Upper lobe of right lung (tissue), 1 donor: ENCODE measurements around the gene SEC24A. TPM values are rescaled to one million over a fixed set of nuclear protein-coding genes. Genes with fewer than 3 reads are reported as not detected.

Source experiments
- ATAC-seq: fragments of 200-7000 bp; cut with Tn5 transposase; one replicate; pipeline ENCODE4 v1.9.1; 2020; ENCODE audit warnings: mild to moderate bottlenecking, moderate library complexity
- DNase-seq: peaks from one replicate; pipeline ENCODE4 v3.0.0-alpha.2; 2020
- H3K27ac ChIP-seq: fragments of 200-600 bp; one replicate; pipeline ENCODE4 v1.8.0; 2022
- H3K27me3 ChIP-seq: fragments of 200-600 bp; one replicate; pipeline ENCODE4 v1.8.0; 2022; ENCODE audit warnings: mild to moderate bottlenecking
- H3K36me3 ChIP-seq: fragments of 200-600 bp; one replicate; pipeline ENCODE4 v1.8.0; 2022
- H3K4me1 ChIP-seq: fragments of 200-600 bp; one replicate; pipeline ENCODE4 v1.8.0; 2022
- H3K4me3 ChIP-seq: fragments of 200-600 bp; one replicate; pipeline ENCODE4 v1.8.0; 2022; ENCODE audit warnings: mild to moderate bottlenecking
- H3K9me3 ChIP-seq: fragments of 200-600 bp; one replicate; pipeline ENCODE4 v1.8.0; 2022
- intact Hi-C: fragments of 100-400 bp; cut with DNase I; formaldehyde crosslinking; loops from one replicate; pipeline ENCODE4 v1.11.0; 2022
- total RNA-seq: library from RNA; stranded (reverse); fragmentation: NEBNext Ultra II Directional; extraction: Animal tissue kit (Norgen Biotek cat#: 25700); gene quantifications from one replicate; pipeline ENCODE4 v1.2.1, GENCODE V29; 2021
- TF ChIP-seq, protein P1 (sequence below): fragments of 200-600 bp; IDR thresholded peaks from one replicate; pipeline ENCODE4 v1.8.0; 2022; ENCODE audit warnings: antibody characterized with exemption
- donor health status: DM: no; HTN: yes; CAD: no; lungs with severe emphysema.

SEC24A gene
- total RNA-seq, 1 donor from 2014 or later = 21.7 TPM

DNA sequence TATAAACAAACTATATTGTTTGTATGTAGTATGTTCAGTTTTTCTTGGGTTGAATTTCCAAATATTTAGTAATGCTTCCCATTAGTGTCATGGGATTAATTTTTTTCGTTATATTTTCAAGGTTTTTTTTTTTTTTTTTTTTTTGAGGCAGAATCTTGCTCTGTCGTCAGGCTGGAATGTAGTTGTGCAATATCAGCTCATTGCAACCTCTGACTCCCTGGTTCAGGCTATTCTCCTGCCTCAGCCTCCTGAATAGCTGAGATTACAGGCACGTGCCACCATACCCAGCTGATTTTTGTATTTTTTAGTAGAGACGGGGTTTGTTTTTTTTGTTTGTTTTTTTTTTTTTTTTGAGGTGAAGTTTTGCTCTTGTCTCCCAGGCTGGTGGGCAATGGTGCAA lies 120.6 kb downstream of the SEC24A start:
- ATAC-seq = no peak
- Histone ChIP-seq H3K9me3 (no peaks in the 10 kb centered on the region), H3K4me1 (no peaks in the 10 kb centered on the region), H3K36me3 (peaks cover 98% of the 10 kb centered on the region), H3K4me3 (no peak overlapping the region), H3K27me3 (no peaks in the 10 kb centered on the region), H3K27ac (no peak overlapping the region)
- TF ChIP-seq, protein P1, sequence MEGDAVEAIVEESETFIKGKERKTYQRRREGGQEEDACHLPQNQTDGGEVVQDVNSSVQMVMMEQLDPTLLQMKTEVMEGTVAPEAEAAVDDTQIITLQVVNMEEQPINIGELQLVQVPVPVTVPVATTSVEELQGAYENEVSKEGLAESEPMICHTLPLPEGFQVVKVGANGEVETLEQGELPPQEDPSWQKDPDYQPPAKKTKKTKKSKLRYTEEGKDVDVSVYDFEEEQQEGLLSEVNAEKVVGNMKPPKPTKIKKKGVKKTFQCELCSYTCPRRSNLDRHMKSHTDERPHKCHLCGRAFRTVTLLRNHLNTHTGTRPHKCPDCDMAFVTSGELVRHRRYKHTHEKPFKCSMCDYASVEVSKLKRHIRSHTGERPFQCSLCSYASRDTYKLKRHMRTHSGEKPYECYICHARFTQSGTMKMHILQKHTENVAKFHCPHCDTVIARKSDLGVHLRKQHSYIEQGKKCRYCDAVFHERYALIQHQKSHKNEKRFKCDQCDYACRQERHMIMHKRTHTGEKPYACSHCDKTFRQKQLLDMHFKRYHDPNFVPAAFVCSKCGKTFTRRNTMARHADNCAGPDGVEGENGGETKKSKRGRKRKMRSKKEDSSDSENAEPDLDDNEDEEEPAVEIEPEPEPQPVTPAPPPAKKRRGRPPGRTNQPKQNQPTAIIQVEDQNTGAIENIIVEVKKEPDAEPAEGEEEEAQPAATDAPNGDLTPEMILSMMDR = no peak
- DNase-seq = no peak
- intact Hi-C loops = no loop called here

DNA sequence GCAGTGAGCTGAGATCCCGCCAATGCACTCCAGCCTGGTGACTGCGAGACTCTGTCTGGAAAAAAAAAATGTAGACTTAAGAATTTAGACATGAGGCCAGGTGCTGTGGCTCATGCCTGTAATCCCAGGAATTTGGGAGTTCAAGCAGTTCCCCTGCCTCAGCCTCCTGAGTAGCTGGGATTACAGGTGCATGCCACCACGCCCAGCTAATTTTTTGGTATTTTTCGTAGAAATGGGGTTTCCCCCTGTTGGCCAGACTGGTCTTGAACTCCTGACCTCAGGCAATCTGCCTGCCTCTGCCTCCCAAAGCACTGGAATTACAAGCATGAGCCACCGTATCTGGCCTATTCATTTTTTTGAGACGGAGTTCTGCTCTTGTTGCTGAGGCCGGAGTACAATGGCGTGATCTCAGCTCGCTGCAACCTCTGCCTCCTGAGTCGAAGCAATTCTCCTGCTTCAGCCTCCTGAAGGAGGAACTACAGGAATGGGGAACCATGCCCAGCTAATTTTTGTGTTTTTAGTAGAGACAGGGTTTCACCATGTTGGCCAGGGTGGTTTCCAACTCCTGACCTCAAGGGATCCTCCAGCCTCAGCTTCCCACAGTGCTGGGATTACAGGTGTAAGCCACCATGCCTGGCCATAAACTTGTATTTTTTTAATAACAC lies 124.0 kb downstream of the SEC24A start:
- intact Hi-C loops = no loop called here
- H3K4me3 ChIP-seq = no peak overlapping the region
- H3K27me3 ChIP-seq = no peaks in the 10 kb centered on the region
- peaks cover 97% of the 10 kb centered on the region for H3K36me3 ChIP-seq
- DNase-seq = no peak
- no peaks in the 10 kb centered on the region for H3K4me1 ChIP-seq
- TF ChIP-seq, protein P1 = no peak
- H3K27ac ChIP-seq = no peak overlapping the region
- peak; percentile 46 for ATAC-seq
- H3K9me3 ChIP-seq = no peaks in the 10 kb centered on the region

GRCh38 chr5:134777366-134777765 lies 128.8 kb downstream of the SEC24A start:
- Histone ChIP-seq H3K36me3 (peaks cover 98% of the 10 kb centered on the region), H3K27ac (no peak overlapping the region), H3K9me3 (no peaks in the 10 kb centered on the region), H3K4me3 (no peak overlapping the region), H3K27me3 (no peaks in the 10 kb centered on the region), H3K4me1 (no peaks in the 10 kb centered on the region)
- intact Hi-C loops = no loop called here
- TF ChIP-seq, protein P1 = no peak
- ATAC-seq (no peak), DNase-seq (no peak)

Other genes with a start within 250 kb of the SEC24A start
- 16.5 TPM for gene CDKN2AIPNL, start 236.9 kb upstream of the SEC24A start, total RNA-seq
- gene JADE2, start 123.1 kb upstream of the SEC24A start, total RNA-seq = 86.7 TPM
- gene SAR1B, start 16.0 kb upstream of the SEC24A start, total RNA-seq = 75.9 TPM
- gene CAMLG, start 89.8 kb downstream of the SEC24A start, total RNA-seq = 27.0 TPM
- 37.4 TPM for gene DDX46, start 110.0 kb downstream of the SEC24A start, total RNA-seq
- gene C5orf24, start 197.2 kb downstream of the SEC24A start, total RNA-seq = 44.9 TPM
- gene TXNDC15, start 225.6 kb downstream of the SEC24A start, total RNA-seq = 60.6 TPM